ENCODE results near the gene MEMO1.
"Not testable (repeated sequence)": the region's sequence is repeated elsewhere in the genome, so short reads cannot be mapped to it uniquely, and the experiment has no call there.

The MEMO1 gene

DNA sequence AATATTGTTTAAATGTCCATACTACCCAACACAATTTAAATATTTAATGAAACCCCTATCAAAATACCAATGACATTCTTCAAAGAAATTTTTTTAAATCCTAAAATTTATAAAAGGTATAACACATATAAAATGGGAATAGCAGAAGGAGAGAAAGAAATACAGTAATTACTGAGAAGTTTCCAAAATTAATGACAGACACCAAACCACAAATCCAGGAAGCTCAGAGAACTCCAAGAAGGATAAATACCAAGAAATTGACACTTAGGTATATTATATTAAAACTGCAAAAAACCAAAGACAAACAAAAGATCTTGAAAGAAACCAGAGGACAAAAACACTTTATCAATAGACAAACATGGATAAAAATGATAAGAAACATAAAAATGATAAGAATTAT is 101.1 kb downstream of the MEMO1 start:
- DNase-seq (ENCODE audit: low read depth in 3 of 3): no peak

- DNase-seq (ENCODE audit: low read depth in 3 of 3): not testable (repeated sequence)
Observed at GRCh38 chr2:31907491-31907890, 103.3 kb downstream of the MEMO1 start.

DNA sequence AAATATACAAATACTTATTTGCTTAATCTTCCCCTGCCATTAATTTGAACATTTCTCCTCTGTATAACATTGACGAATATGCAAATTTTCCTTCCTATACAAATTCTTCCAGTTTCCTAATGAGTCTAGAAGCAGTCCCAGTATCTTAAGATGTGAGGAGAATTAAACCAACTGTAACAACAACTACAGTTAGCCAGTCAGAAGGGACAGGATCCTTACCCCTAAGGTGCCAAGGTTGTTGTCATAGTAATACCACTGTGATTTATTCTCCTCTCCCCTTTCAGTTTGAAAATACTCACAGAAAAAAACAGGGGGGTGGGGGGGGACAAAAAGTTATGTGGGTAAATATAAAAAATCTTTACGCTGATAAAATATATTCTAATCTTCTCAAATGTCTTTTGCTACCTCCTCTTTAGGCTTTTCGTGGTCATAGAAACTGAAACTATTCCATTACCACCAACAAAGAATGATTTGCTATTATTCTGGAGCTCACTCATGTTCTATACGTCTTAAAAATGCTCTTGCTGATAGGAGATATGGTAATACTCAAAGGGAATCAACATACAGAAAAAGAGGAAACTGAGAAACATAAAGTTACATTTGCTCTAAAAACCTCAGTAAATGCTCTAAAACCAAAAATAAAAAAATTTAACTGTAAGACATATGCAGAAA is 107.6 kb downstream of the MEMO1 start:
- DNase-seq (ENCODE audit: low read depth in 3 of 3): no peak

GRCh38 chr2:31901900-31902299 is 108.9 kb downstream of the MEMO1 start:
- no peak for DNase-seq (ENCODE audit: low read depth in 3 of 3)

DNA sequence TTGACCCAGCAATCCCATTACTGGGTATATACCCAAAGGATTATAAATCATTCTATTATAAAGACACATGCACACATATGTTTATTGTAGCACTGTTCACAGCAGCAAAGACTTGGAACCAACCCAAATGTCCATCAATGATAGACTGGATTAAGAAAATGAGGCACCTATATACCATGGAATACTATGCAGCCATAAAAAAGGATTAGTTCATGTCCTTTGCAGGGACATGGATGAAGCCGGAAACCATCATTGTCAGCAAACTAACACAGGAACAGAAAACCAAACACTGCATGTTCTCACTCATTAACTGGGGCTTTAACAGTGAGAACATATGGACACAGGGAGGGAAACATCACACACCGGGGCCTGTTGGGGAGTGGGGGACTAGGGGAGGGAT is 110.7 kb downstream of the MEMO1 start:
- DNase-seq (ENCODE audit: low read depth in 3 of 3): not testable (repeated sequence)

- DNase-seq (ENCODE audit: low read depth in 3 of 3): not testable (repeated sequence)
Observed at GRCh38 chr2:31898346-31898745, 112.5 kb downstream of the MEMO1 start.

- DNase-seq (ENCODE audit: low read depth in 3 of 3): not testable (repeated sequence)
Observed at GRCh38 chr2:31897340-31897739, 113.5 kb downstream of the MEMO1 start.

- no peak for DNase-seq (ENCODE audit: low read depth in 3 of 3)
Observed at GRCh38 chr2:31896293-31896692, 114.5 kb downstream of the MEMO1 start.

GRCh38 chr2:31894656-31895055 is 116.2 kb downstream of the MEMO1 start:
- no peak for DNase-seq (ENCODE audit: low read depth in 3 of 3)

DNA sequence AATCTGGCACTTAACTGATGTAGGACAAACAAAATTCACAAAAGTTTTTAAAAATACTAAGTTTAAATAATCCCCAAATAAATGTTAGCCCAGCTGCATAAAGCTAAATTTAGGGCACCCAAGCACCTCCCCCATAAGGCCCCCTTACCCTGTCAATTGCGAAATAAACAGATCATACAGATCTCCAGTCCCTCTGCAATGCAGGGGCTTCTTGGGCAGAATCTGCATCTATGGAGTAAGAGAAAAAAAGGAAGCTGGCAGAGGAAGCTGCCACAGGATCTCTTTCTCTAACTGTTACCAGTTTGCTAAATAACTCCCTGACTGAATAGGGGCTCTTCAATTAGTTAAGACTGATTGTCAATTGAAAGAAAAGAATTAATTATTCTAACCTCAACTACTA is 117.7 kb downstream of the MEMO1 start:
- DNase-seq (ENCODE audit: low read depth in 3 of 3): no peak

DNA sequence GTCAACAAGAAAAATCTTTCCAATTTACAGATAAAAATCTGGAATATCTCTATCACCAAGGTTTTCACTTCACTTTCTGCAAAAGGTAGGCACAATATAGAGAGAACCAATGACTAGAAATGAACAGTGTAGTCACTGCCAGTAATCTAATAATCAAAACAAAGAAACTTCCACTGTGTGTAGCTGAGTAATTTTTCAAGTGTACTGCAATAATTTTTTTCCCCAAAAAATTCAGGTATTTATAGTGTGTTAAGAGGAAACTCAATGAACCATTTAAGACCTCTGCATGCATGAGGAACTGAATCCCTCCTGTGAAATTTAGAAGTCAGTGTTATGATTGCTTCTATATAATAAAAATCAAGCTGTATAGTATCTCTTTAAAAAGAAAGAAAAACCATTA is 121.8 kb downstream of the MEMO1 start:
- DNase-seq (ENCODE audit: low read depth in 3 of 3): no peak

GRCh38 chr2:31888550-31888949 is 122.3 kb downstream of the MEMO1 start:
- DNase-seq (ENCODE audit: low read depth in 3 of 3): no peak

DNA sequence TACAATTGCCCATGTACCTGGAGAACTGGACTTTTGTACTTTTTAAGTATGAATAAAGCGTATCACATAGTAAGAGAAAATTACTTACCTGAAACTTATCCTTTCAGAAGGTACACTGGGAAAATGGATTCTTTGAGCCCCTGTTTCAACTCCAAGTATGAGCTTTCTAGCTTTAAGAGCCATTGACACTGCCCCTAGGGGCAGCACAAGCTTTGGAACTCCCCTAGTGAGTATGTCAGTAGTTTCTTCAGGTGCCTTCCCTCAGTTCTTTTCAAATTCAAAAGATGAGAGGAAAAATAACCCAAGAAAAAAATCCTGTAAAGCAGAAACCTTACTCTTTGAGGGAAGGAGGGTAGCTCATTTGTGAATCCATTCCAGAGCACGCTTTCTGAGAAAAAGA is 124.1 kb downstream of the MEMO1 start:
- DNase-seq (ENCODE audit: low read depth in 3 of 3): no peak

DNA sequence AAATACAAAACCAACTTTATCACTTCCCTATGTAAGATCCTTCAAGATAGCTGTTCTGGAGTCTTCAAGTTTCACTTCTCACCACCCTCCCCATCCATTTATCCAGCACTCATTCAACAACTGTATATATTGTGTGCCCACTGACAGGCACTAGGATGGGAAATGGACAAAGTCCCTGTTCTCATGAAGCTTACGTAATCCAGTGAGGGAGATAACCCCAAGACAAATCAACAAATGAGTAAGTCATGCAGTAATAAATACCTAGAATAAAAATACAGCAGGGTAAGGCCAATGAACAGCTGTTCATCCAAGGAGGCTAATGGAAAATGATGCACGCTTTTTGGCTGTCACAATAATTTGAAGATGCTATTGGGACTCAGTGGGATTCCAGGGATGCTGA is 133.8 kb downstream of the MEMO1 start:
- DNase-seq (ENCODE audit: low read depth in 3 of 3): no peak

GRCh38 chr2:31874071-31874470 is 136.7 kb downstream of the MEMO1 start:
- DNase-seq (ENCODE audit: low read depth in 3 of 3): no peak

DNA sequence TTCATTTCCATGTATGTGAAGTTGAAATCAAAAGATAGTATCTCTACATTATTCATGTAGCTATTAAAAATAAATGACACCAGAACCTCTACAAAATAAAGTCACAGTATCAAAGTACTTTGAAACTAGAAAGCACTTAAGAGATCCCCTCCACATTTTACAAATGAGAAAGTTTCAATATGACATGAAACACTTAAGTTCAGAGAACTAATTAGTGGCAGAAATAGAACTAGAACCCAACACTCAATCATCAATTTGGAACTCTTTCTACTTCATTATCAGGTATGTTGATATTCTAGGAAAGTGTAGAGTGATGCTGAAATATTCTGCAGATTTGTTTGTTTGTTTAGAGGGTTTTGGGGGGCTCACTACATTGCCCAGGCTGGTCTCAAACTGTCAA is 145.6 kb downstream of the MEMO1 start:
- DNase-seq (ENCODE audit: low read depth in 3 of 3): no peak

GRCh38 chr2:31863867-31864266 is 146.9 kb downstream of the MEMO1 start:
- no peak for DNase-seq (ENCODE audit: low read depth in 3 of 3)

GRCh38 chr2:31863015-31863656 is 147.7 kb downstream of the MEMO1 start:
- DNase-seq (ENCODE audit: low read depth in 3 of 3): not testable (repeated sequence)

DNA sequence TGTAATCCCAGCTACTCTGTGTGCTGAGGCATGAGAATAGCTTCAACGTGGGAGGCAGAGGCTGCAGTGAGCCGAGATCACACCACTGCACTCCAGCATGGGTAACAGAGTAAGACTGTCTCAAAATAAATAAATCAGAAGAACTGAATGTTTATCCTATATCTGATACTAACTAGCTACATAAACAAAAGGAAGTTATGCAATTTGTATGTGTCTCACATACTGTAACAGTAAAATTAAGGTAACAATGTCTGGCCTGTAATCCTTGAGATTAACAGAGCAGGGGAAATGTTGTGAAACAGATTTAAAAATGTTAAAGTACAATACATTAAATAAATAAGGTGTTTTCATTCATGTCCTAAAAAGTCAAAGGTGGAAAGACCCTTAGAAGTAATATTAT is 150.8 kb downstream of the MEMO1 start:
- no peak for DNase-seq (ENCODE audit: low read depth in 3 of 3)

- DNase-seq (ENCODE audit: low read depth in 3 of 3): no peak
Observed at GRCh38 chr2:31853521-31853920, 157.3 kb downstream of the MEMO1 start.

DNA sequence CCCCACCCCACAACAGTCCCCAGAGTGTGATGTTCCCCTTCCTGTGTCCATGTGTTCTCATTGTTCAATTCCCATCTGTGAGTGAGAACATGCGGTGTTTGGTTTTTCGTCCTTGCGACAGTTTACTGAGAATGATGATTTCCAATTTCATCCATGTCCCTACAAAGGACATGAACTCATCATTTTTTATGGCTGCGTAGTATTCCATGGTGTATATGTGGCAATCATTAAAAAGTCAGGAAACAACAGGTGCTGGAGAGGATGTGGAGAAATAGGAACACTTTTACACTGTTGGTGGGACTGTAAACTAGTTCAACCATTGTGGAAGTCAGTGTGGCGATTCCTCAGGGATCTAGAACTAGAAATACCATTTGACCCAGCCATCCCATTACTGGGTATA is 168.7 kb downstream of the MEMO1 start:
- DNase-seq (ENCODE audit: low read depth in 3 of 3): not testable (repeated sequence)

DNA sequence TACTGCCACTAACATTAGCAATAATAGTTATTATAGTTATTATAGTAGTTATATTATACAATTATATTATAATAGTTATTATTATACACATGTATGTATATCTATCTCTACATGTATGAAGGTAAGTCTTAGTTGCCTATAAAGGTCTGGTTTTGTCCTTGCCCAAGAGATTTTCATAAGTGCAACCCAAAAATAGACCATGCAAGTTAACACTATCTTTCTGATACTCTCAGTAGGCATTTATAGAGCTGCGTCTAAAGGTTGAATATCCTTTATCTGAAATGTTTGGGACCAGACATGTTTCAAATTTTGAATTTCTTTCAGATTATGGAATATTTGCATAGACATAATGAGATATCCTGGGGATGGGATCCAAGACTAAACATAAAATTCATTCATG is 175.4 kb downstream of the MEMO1 start:
- DNase-seq (ENCODE audit: low read depth in 3 of 3): no peak

DNA sequence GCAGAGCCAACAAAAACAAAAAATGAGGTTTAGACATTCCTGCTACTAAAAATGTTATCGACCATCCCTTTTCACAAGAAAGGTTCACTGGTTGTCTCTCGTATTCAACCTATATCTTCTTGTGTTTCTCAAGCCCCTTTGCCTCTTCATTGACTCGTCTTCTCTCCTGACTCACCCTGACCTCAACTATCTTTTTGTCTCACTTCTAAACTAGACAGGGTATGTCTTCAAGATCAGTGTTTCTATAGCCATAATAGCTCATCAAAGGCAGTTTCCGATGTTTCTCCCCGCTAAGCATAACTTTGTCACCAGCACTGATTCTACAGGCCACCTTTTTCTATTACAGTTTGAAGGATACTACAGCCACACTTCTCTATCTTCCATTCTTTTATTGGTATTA is 178.4 kb downstream of the MEMO1 start:
- DNase-seq (ENCODE audit: low read depth in 3 of 3): no peak

DNA sequence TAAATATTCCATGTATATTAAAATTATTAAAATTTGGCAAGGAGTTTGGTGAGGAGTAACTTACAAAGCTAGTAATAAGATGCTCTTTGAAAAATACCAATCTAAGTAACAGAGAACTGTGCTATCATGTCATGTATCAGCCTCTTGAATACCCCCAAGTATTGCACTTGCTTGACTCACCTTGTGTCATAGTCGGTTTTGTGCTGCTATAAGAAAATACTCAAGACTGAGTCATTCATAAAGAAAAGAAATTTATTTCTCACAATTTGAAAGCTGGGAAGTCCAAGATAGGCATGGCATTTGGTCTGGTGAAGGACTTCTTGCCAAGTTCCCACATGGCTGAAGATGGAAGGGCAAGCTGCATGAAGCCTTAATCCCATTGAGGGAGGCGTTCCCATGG is 179.2 kb downstream of the MEMO1 start:
- no peak for DNase-seq (ENCODE audit: low read depth in 3 of 3)
